VCaP (cell line): ENCODE measurements around the gene DAPK1.

Experiments
- H3K27ac ChIP-seq: fragments of 450-650 bp; 2 replicates; pipeline ENCODE4 v1.5.1; 2017
- TF ChIP-seq, protein P1 (sequence below): fragments of 450-650 bp; conservative IDR thresholded peaks from 2 replicates; pipeline ENCODE4 v1.5.1; 2017; ENCODE audit warnings: mild to moderate bottlenecking, moderate library complexity

The DAPK1 gene

DNA sequence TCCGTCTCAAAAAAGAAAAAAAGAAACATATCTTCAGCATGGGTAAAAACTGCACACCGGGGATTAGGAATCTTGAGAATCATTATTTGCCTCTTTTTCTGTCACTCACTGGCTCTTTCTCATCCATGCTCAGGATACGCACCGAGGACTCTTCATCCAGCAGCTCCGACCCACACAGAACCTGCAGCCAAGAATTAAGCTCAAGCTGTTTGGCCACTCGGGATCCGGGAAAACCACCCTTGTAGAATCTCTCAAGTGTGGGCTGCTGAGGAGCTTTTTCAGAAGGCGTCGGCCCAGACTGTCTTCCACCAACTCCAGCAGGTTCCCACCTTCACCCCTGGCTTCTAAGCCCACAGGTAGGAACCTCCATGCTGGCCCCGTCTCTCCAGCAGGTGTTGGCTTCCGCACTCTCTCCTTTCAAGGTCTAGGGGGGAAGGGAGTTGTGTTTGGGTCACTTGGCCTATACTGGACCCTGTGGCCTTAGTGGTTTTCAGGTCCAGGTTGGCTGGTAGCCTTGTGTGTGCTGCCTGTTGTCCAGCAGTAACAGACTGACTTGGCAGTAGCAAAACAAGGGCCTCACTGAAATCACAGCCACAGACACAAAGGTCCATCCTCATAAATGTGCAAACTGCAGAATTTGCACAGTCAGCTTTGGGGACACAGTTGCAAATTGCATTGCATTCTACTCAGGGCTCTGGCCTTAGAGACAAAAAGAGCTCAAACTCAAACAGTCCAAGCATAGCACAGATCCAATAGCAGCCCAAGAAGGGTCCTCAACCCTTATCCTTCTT lies 183.8 kb downstream of the DAPK1 start:
- no peak overlapping the region for H3K27ac ChIP-seq

DNA sequence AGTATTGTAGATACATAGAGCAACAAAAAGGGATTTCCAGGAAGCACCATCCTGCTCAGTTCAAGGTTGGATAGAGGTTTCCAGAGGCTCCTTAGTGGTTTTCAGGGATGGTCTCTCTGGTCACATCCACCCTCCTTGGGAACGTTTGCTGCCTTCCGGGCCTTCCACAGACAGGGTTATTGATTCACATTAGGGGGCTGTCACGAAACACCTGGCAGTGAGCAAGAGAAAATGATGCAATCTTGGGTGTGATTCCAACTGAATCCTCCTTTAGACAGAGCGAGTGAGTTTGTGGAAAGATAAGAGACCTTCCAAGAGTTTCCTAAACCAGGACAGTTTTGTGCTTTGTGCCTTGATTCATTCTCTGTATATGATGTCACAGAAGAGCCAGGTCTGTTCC lies 184.4 kb downstream of the DAPK1 start:
- no peak overlapping the region for H3K27ac ChIP-seq
- TF ChIP-seq, protein P1, sequence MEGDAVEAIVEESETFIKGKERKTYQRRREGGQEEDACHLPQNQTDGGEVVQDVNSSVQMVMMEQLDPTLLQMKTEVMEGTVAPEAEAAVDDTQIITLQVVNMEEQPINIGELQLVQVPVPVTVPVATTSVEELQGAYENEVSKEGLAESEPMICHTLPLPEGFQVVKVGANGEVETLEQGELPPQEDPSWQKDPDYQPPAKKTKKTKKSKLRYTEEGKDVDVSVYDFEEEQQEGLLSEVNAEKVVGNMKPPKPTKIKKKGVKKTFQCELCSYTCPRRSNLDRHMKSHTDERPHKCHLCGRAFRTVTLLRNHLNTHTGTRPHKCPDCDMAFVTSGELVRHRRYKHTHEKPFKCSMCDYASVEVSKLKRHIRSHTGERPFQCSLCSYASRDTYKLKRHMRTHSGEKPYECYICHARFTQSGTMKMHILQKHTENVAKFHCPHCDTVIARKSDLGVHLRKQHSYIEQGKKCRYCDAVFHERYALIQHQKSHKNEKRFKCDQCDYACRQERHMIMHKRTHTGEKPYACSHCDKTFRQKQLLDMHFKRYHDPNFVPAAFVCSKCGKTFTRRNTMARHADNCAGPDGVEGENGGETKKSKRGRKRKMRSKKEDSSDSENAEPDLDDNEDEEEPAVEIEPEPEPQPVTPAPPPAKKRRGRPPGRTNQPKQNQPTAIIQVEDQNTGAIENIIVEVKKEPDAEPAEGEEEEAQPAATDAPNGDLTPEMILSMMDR = no peak

More for the DNA sequence above, 183.8 kb downstream of the DAPK1 start:
- TF ChIP-seq, protein P1 = no peak

DNA sequence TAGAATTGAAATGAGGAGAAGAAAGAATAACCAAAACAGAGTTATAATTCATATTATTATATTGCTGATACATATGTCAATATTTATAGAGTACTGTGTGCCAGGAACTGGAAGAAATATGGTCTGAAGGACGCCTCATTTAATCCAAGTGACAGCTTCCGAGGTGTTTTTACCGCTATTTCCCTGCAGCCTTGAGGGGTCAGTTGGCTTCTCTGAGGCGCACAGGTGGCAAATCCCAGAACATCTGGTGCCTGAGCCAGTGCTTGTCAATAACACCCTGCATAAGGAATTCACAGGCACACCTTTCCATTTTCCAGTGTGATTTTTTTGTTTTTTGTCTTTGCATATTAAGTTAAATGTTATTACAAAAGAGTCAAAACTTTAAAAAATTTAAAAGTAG lies 185.0 kb downstream of the DAPK1 start:
- TF ChIP-seq, protein P1 = no peak

DNA sequence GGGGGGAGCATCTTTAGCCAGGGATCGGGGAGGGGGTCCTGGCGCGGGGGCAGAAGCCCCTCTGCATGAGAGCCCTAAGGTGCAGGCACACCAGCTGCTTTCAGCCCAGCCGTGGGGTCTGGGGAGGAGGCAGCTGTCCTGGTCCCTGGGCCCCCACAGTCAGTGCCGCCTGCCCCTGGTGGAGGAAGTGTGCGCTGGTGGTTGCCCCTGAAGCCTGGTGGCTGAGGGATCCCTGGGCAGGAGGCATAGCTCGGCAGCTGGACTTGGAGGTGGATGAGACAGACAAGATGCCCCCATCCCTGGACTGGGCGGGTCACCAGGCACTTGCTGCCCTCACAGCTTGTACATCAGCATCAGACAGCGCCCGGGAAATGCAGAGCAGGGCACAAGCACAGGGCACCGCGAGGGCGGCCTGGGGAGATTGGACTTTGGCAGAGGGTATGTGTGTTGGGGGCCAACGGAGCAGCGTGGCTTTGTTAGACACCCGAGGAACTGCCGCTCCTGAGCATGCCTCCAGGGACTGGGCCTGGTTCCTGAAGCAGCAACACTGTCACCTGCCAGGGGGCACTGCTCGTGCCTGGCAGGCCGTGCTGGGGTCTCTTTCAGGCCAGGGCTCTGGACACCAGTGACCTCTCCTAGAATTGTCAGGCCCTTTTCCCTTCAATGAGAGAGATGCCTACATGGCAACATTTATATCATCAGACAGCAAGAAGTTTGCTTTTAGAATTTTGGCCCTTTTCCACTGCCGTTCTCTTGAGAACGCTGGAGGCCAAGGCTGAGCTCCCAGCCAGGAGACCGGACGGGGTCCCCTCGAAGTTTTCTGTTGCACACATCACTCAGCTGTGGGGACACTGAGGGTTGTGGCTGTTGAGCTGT lies 186.3 kb downstream of the DAPK1 start:
- TF ChIP-seq, protein P1 = no peak
- H3K27ac ChIP-seq = no peak overlapping the region

More for the DNA sequence above, 185.0 kb downstream of the DAPK1 start:
- H3K27ac ChIP-seq = no peak overlapping the region

DNA sequence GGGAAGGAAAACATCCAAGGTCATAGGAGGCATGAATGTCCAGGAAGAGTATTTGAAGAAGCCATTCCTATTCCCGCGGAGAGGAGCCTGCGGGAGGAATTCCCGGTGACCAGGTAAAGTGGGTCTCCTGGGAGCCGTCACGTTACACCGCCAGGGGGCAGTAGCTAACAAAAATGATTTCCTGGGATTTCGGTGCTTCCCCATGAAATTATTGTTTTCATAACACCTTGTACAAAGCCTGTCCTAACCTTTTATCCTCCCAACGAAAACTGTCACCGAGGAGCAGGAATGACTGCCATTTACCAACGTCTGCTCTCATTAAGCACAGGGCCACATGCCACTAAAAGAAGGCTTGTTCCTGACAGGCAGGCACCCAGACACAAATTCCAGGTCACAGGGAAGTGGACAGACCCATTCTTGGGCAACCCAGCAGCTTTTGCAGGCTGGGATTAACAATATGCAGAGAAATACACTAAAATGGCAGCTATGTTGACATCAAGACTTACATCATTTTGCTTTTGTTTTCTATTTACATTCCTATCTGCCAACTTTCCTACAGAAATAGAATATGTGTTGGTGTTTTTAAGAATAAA lies 187.1 kb downstream of the DAPK1 start:
- H3K27ac ChIP-seq = no peak overlapping the region
- TF ChIP-seq, protein P1 = peak; percentile 80

DNA sequence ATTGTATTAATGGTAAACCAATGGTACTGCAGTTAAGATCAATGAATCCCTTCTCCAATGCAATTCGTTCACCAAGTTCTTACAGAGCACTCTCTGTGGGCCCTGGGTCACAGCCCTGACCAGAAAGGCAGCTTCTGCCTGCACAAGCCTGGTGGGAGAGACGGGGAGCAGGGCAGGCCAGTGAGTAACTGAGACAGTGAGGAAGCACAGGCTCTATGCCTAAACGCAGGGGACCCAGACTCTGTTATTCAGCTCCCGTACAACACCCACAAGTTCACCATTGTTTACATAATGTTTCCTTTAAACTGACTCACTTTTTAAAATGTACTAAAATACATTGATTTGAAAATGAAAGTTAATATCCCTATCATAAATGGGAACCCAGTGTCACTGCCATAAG lies 187.8 kb downstream of the DAPK1 start:
- TF ChIP-seq, protein P1 = no peak
- no peak overlapping the region for H3K27ac ChIP-seq

DNA sequence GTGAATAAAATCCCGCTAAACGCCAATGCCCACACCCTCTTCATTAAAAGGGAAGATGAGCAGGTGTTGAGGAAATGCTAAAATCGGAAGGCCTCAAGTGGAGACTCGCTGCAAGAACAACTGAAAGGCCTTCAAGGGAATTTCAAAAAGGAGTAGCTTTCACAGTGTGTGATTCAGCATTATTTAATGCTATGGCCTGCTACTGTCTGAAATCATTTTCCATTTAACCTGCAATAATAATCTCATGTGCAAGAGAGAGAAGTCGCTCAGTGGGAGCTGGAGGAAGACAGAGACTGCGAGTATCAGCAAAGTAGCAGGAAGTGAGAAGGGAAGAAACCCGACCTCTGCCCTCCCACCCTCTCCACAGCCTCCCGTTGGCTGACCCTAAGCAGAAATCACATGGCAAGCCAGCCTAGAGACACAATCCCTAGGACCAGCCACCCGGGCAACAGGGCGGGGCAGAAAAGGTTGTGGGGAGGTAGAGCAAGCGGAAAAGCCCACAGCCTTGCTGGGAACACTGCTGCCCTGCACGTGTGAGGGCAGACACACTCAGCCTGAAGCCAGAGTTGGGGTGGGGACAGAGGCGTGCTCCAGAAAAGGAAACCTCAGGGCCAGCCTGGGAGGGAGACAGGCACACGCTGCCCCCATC lies 188.3 kb downstream of the DAPK1 start:
- H3K27ac ChIP-seq = no peak overlapping the region
- TF ChIP-seq, protein P1 = no peak
